Body of pancreas (tissue), 4 donors: ENCODE data around the gene RASGRF1. TPM values are rescaled to one million over a fixed set of nuclear protein-coding genes. Genes with fewer than 3 reads are reported as not detected.

Source experiments
- ATAC-seq: fragments of 150-250 bp; one replicate; pipeline ENCODE4 v1.9.1; 2016
- DNase-seq, 4 donors: peaks; one replicate each; pipeline ENCODE4 v3.0.0-alpha.2; 2019
- H3K27ac ChIP-seq, 4 donors: fragments of 200-600 bp; sonication (generic); 1 replicate in 3 of 4; 2 replicates in 1 of 4; pipeline versions ENCODE4 v1.5.1 to v1.6.1; 2016 to 2019; ENCODE audit warnings: mild to moderate bottlenecking in 1 of 4, mixed read lengths in 1 of 4, moderate library complexity in 1 of 4
- H3K27me3 ChIP-seq, 2 donors: fragments of 200-600 bp; sonication (generic); one replicate each; pipeline ENCODE4 v1.6.0; 2016; ENCODE audit warnings: mild to moderate bottlenecking in 1 of 2
- H3K36me3 ChIP-seq, 2 donors: fragments of 200-600 bp; sonication (generic); replicated peaks in 1 of 2; 2 replicates each; pipeline ENCODE4 v1.5.1; 2016; ENCODE audit warnings: low read depth in 2 of 2; ENCODE audit not compliant: insufficient read depth in 1 of 2
- H3K4me1 ChIP-seq: fragments of 200-600 bp; sonication (generic); one replicate; pipeline ENCODE4 v1.6.0; 2016
- H3K4me3 ChIP-seq, 2 donors: fragments of 200-600 bp; sonication (generic); 1 replicate in 1 of 2; 2 replicates in 1 of 2; pipeline ENCODE4 v1.5.1; 2016 to 2019
- H3K9me3 ChIP-seq, 3 donors: fragments of 200-600 bp; sonication (generic); 1 replicate in 2 of 3; 2 replicates in 1 of 3; pipeline ENCODE4 v1.5.1; 2016
- CTCF ChIP-seq, 7 experiments: fragments of 450-650 bp in 4 of 7; fragments of 200-600 bp in 3 of 7; sonication (generic) in 3 of 7; IDR thresholded peaks; one replicate each; pipeline ENCODE4 v1.5.1; 2016 to 2019; ENCODE audit warnings: antibody characterized with exemption in 7 of 7
- POLR2A ChIP-seq, 3 donors: fragments of 450-650 bp; IDR thresholded peaks; one replicate each; pipeline ENCODE4 v1.6.1; 2016; ENCODE audit warnings: antibody characterized with exemption in 3 of 3, mild to moderate bottlenecking in 2 of 3
- WGBS, 2 donors: methylation state at CpG; one replicate each; pipeline ENCODE4 v1.1.5; 2017; 5-methylcytosine and 5-hydroxymethylcytosine counted together
- intact Hi-C: fragments of 100-400 bp; cut with DNase I; formaldehyde crosslinking; loops from one replicate; pipeline ENCODE4 v1.15.1; 2023
- total RNA-seq, 2 donors: library from RNA; depleted of rRNA; stranded (reverse); fragments of >200 nt; gene quantifications; one replicate each; pipeline ENCODE4 v1.1.0, GENCODE V29; 2016

RASGRF1 gene
- total RNA-seq, 2 donors from 2014 or later = 1.0 to 3.6 TPM

DNA sequence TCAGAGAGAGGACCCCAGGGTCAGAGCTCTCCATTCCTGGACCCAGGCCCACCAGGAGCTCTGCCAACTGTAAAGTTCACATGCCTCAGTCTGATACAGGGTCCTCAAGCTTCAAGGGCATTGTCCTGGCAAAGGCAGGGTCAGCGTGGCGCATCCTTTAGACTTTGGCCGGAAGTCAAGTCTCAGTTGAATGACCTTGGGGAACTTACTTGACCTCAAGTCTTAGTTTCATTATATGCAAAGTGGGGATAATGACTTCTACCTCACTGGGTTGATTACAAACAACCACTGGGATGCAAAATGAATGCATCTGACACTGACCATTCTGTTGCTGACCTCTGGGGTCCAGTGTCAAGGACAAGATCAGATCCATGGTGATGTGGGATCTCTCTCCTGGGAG is 75.2 kb downstream of the RASGRF1 start:
- no peaks in the 10 kb centered on the region for H3K4me1 ChIP-seq
- no peaks in the 10 kb centered on the region for H3K36me3 ChIP-seq
- no peaks in the 10 kb centered on the region for H3K27me3 ChIP-seq
- no peak overlapping the region for H3K27ac ChIP-seq
- intact Hi-C loops = no loop called here
- H3K9me3 ChIP-seq = no peaks in the 10 kb centered on the region
- no peak for ATAC-seq
- no peak overlapping the region for H3K4me3 ChIP-seq
- 8 to 44% methylated on average over 3 of the region's 3 CpGs for WGBS, 2 donors
- TF ChIP-seq CTCF (IDR thresholded peaks at IDR 0.05) = no peak
- no peak for TF ChIP-seq POLR2A (IDR thresholded peaks at IDR 0.05)
- DNase-seq = no peak

DNA sequence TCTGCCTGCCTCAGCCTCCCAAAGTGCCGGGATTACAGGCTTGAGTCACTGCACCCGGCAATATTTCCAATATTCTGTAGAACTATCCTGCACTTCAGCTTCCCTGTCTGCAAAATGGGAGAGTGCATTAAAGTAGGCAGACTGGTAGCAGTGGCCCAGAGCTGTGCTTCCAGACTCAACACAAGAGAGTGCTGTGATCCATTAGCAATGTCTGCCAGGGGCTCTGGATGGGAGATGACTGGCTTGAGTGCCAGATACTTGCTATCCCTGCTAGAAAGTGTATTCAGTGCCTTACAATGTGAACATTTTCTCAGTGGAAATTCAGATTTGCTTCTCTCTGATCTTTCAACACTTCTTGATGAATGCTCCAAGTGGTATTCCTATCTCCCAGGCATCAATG is 80.3 kb downstream of the RASGRF1 start:
- Histone ChIP-seq H3K4me3 (no peak overlapping the region), H3K36me3 (no peaks in the 10 kb centered on the region), H3K27ac (no peak overlapping the region), H3K9me3 (no peaks in the 10 kb centered on the region), H3K4me1 (no peaks in the 10 kb centered on the region), H3K27me3 (no peaks in the 10 kb centered on the region)
- TF ChIP-seq CTCF (IDR thresholded peaks at IDR 0.05) = no peak
- TF ChIP-seq POLR2A (IDR thresholded peaks at IDR 0.05) = no peak
- intact Hi-C loops = no loop called here
- WGBS, 2 donors = 79 to 87% methylated on average over 2 of the region's 2 CpGs
- ATAC-seq (no peak), DNase-seq (no peak)

DNA sequence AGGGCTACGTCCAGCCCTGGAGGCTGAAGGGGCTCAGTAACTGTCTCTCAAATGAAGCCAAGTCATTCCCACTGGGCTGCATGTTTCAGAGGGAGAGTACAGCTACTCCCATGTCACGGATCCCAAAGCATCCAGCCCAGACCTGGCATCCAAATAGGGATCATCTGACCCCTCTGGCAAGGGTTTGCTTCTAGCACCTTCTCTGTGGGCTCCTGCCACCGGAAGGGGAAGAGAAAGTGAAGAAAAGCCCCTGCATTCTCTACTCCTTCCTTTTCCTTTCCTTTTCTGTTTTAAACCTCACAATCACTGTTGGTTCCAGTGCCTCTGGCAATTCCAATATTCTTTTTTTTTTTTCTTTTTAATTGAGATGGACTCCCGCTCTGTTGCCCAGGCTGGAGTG is 81.2 kb downstream of the RASGRF1 start:
- WGBS, 2 donors = 47 to 60% methylated on average over 3 to 4 of the region's 4 CpGs
- no peaks in the 10 kb centered on the region for H3K4me1 ChIP-seq
- TF ChIP-seq POLR2A (IDR thresholded peaks at IDR 0.05) (no peak), CTCF (IDR thresholded peaks at IDR 0.05) (no peak)
- no peak overlapping the region for H3K27ac ChIP-seq
- H3K27me3 ChIP-seq = no peaks in the 10 kb centered on the region
- intact Hi-C loops = no loop called here
- no peaks in the 10 kb centered on the region for H3K36me3 ChIP-seq
- no peak for DNase-seq
- ATAC-seq = no peak
- no peaks in the 10 kb centered on the region for H3K9me3 ChIP-seq
- no peak overlapping the region for H3K4me3 ChIP-seq

DNA sequence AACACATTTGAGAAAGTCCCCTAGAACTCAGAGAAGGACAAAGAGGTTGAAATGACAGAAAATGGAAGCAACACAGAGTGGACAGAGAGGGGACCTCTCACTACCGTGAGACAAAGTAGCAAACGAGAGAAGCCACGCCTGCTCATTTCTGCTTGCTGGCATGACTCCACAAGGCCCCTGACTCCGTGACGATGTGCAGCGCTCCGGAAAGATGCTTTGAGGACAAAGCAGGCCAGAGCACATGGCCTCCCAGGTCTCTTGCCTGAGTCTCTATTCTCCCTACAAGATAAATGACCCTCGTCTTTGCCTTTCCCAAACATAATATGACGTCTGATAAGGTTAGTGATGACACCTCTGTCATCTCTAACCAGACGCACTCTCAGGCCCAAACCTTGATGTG is 81.9 kb downstream of the RASGRF1 start:
- Histone ChIP-seq H3K9me3 (no peaks in the 10 kb centered on the region), H3K4me1 (no peaks in the 10 kb centered on the region), H3K27me3 (no peaks in the 10 kb centered on the region), H3K27ac (no peak overlapping the region), H3K4me3 (no peak overlapping the region), H3K36me3 (no peaks in the 10 kb centered on the region)
- intact Hi-C loops = no loop called here
- TF ChIP-seq CTCF (IDR thresholded peaks at IDR 0.05) (no peak), POLR2A (IDR thresholded peaks at IDR 0.05) (no peak)
- peak in 1 of 4 donors; percentile 21 for DNase-seq
- ATAC-seq = no peak
- 61 to 73% methylated on average over 10 of the region's 10 CpGs for WGBS, 2 donors

DNA sequence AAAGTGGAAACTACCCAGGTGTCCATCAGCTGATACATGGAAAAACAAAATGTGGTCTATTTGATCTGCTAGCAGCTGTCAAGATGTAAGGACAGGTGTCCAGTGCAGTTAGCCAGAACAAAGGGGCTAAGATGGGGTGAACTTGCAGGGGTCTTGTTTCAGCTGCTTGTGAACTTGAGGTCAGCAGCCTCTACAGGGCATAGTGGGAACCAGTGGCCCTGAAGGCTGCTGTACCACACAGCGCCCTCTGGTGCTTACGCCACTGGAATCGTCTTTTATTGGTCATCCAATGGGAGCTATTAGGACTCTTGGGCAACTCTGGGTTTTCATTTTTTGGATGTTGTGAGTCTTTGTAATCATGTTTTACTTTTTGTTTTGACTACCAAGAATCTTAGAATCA is 83.5 kb downstream of the RASGRF1 start:
- no peaks in the 10 kb centered on the region for H3K9me3 ChIP-seq
- no peaks in the 10 kb centered on the region for H3K4me1 ChIP-seq
- DNase-seq (peak; percentile 61 to 78 (median 76)), ATAC-seq (peak; percentile 69)
- TF ChIP-seq POLR2A (IDR thresholded peaks at IDR 0.05) (no peak), CTCF (IDR thresholded peaks at IDR 0.05) (peak; percentile 25 to 94 (median 67))
- no peaks in the 10 kb centered on the region for H3K27me3 ChIP-seq
- 20 to 58% methylated on average over 3 of the region's 3 CpGs for WGBS, 2 donors
- no peak overlapping the region for H3K27ac ChIP-seq
- H3K36me3 ChIP-seq = no peaks in the 10 kb centered on the region
- H3K4me3 ChIP-seq = no peak overlapping the region
- intact Hi-C loops = no loop called here
